Cardiac muscle cell (in vitro differentiated cells and primary cell): ENCODE data around the gene PLD2. TPM values are rescaled to one million over a fixed set of nuclear protein-coding genes. Genes with fewer than 3 reads are reported as not detected.
A peak's percentile ranks its signal among the peaks of the same experiment; 100 is the strongest.

Source experiments
- DNase-seq, 2 donors: peaks; one replicate each; pipeline versions ENCODE4 v3.0.0 to v3.0.0-alpha.2; 2010 to 2017; ENCODE audit warnings: low read depth in 1 of 2, low spot score in 1 of 2
- H3K27ac ChIP-seq: fragments of 200-600 bp; sonication (generic); 2 replicates; pipeline ENCODE4 v1.5.1; 2016
- H3K27me3 ChIP-seq: fragments of 200-600 bp; sonication (generic); 2 replicates; pipeline ENCODE4 v1.6.0; 2016; ENCODE audit warnings: control low read depth
- H3K36me3 ChIP-seq: fragments of 200-600 bp; sonication (generic); 2 replicates; pipeline ENCODE4 v1.5.1; 2016; ENCODE audit warnings: control low read depth
- H3K4me1 ChIP-seq: fragments of 200-600 bp; sonication (generic); 2 replicates; pipeline ENCODE4 v1.8.1; 2017; ENCODE audit warnings: low read depth, mild to moderate bottlenecking, mixed run types
- H3K4me3 ChIP-seq: fragments of 200-600 bp; sonication (generic); 2 replicates; pipeline ENCODE4 v1.5.1; 2016; ENCODE audit warnings: mild to moderate bottlenecking
- H3K9me3 ChIP-seq: fragments of 200-600 bp; sonication (generic); 2 replicates; pipeline ENCODE4 v1.5.1; 2017; ENCODE audit warnings: low read depth, mild to moderate bottlenecking, control low read depth
- polyA plus RNA-seq: library from polyadenylated mRNA; unstranded; fragments of >200 nt; fragmentation: Nextera tagmentation; extraction: Ambion mirVana; gene quantifications from 2 replicates; pipeline ENCODE4 v1.2.1, GENCODE V29; 2016
- total RNA-seq: library from RNA; depleted of rRNA; stranded (reverse); fragments of >200 nt; gene quantifications from 2 replicates; pipeline ENCODE4 v1.2.3, GENCODE V29; 2016
- TF ChIP-seq, protein P1 (sequence below): IDR thresholded peaks from 2 replicates; pipeline ENCODE4 v1.5.1; 2012; ENCODE audit warnings: low read depth, mild to moderate bottlenecking, low read length

The PLD2 gene
- total and polyA plus RNA-seq, 2 experiments from 2014 or later = 15.0 to 16.8 TPM

DNA sequence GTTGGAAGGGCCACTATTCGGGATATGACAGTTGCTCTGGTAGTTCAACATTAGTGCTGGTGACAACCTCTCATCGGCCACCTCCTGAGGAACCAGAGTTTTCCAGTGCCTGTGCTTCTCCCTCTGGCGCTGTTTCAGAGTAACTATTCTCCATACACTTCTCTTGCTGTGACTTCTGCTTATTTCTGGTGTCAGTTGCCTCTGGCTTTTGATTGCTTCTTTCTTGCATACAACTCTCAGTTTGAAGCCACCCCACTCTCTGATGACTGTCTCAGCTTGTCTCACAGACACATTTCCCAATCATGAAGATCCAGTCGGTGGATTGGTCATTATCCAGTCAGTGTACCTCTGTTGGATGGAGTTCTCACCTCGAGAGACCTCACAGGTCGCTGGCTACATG, 38.7 kb upstream of the PLD2 start:
- TF ChIP-seq, protein P1, sequence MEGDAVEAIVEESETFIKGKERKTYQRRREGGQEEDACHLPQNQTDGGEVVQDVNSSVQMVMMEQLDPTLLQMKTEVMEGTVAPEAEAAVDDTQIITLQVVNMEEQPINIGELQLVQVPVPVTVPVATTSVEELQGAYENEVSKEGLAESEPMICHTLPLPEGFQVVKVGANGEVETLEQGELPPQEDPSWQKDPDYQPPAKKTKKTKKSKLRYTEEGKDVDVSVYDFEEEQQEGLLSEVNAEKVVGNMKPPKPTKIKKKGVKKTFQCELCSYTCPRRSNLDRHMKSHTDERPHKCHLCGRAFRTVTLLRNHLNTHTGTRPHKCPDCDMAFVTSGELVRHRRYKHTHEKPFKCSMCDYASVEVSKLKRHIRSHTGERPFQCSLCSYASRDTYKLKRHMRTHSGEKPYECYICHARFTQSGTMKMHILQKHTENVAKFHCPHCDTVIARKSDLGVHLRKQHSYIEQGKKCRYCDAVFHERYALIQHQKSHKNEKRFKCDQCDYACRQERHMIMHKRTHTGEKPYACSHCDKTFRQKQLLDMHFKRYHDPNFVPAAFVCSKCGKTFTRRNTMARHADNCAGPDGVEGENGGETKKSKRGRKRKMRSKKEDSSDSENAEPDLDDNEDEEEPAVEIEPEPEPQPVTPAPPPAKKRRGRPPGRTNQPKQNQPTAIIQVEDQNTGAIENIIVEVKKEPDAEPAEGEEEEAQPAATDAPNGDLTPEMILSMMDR = no peak
- Histone ChIP-seq H3K36me3 (no peaks in the 10 kb centered on the region), H3K27ac (no peak overlapping the region), H3K4me3 (no peak overlapping the region), H3K9me3 (no peaks in the 10 kb centered on the region), H3K4me1 (no peaks in the 10 kb centered on the region), H3K27me3 (no peaks in the 10 kb centered on the region)
- DNase-seq = no peak

DNA sequence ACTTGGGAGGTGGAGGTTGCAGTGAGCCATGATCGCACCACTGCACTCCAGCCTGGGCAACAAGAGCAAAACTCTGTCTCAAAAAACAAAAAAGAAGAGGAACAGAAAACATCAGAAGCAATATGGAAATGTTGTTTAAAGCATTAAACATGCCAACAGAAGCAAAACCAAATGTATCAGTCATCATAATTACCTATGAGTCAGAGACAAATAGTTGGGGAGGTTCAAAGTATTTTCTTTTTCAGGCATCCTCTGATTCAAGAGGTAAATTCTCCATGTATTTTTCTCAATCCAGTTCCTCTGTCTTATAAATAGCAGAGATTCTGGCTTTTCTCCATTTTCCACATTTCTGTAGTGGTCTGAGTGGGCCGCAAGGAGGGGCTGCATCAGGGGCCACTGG, 37.3 kb upstream of the PLD2 start:
- H3K27ac ChIP-seq = no peak overlapping the region
- no peaks in the 10 kb centered on the region for H3K36me3 ChIP-seq
- H3K4me3 ChIP-seq = no peak overlapping the region
- H3K4me1 ChIP-seq = no peaks in the 10 kb centered on the region
- H3K9me3 ChIP-seq = no peaks in the 10 kb centered on the region
- DNase-seq = no peak
- TF ChIP-seq, protein P1 = no peak
- H3K27me3 ChIP-seq = no peaks in the 10 kb centered on the region

DNA sequence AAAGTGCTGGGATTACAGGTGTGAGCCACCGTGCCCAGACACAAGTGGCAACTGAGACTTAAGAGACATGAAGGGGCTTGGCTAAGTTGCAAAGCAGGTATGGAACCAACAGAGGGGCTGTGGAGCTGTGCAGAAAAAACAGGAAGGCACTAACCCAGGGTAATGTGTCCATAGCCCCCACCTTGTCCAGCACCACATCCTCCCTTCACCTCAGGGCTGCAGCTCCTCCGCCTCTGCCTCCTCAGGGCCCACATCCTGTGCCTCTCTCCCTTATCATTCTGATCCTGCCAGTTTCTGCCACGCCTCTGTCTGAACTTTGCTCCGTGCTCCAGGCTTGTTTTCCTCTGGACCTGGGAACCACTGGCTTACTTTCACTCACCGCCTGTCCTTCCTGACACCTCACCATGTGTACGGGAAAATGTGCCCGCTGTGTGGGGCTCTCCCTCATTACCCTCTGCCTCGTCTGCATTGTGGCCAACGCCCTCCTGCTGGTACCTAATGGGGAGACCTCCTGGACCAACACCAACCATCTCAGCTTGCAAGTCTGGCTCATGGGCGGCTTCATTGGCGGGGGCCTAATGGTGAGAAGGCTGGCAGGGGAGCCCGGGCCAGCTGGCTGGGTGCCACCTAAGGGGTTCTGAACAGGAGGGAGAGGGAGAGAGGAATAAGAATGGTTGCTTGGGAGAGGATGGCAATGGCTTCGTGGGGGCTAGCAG, 35.3 kb upstream of the PLD2 start, which contains the start of gene TM4SF5:
Gene TM4SF5, plus strand, starts transcription at position 368 of the 716 bp plus-strand sequence. Its CDS starts 37 bp downstream, at position 405.
- Histone ChIP-seq H3K4me3 (no peak within 1 kb of the TSS), H3K27me3 (no peaks in the 10 kb centered on the region), H3K36me3 (no peaks in the 10 kb centered on the region), H3K4me1 (no peaks in the 10 kb centered on the region), H3K9me3 (no peaks in the 10 kb centered on the region), H3K27ac (no peak within 1 kb of the TSS)
- TF ChIP-seq, protein P1 = no peak
- DNase-seq = no peak

DNA sequence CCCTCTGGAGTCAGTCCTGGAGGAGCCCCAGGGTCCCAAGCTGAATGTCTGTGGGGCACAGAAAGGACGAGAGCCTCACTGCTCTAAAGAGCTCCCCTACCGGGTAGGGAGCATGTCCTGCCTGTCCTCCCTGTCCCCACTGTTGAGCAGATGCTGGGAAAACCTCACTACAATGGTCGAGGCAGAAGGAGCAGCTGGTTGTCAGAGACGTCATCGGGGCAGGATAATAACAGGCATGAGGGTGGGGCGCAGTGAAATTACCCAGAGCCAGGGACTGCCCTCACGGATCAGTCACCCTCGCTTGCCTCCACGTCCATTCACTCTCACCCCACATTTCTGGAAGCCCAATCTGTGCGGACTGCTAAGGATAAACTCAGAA, 34.7 kb upstream of the PLD2 start:
- Histone ChIP-seq H3K27ac (no peak overlapping the region), H3K9me3 (no peaks in the 10 kb centered on the region), H3K27me3 (no peaks in the 10 kb centered on the region), H3K4me1 (no peaks in the 10 kb centered on the region), H3K4me3 (no peak overlapping the region), H3K36me3 (no peaks in the 10 kb centered on the region)
- DNase-seq = no peak
- TF ChIP-seq, protein P1 = no peak

DNA sequence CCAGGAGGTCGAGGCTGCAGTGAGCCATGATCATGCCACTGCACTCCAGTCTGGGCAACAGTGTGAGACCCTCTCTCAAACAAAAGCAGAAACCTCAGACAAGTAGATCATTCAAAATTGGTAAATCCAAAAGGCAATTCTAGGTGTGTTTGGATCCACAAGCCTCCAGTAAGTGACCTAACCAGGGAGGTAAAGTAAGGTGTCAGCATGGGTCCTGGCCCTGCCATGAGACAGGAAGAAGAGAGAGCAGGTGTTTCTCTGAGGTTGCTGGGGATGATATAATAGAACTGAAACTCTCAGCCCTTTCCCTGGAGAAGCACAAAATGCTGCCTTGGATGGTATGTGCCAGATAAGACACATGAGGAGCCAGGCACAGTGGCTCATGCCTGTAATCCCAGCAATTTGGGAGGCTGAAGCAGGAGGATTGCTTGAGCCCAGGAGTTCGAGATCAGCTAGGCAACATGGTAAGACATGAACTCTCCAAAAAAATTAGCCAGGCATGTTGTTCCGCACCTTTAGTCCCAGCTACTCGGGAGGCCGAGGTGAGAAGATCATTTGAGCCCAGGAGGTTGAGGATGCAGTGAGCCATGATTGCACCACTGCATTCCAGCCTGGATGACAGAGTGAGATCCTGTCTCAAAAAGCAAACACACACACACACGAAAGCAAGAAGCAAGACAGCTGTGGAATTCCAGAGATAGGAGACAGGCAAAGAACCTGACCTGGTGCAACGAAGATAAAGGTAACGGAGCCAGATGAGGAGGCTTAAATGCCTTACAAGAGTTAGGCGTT, 28.8 kb upstream of the PLD2 start:
- no peak overlapping the region for H3K4me3 ChIP-seq
- H3K4me1 ChIP-seq = no peaks in the 10 kb centered on the region
- no peaks in the 10 kb centered on the region for H3K9me3 ChIP-seq
- H3K36me3 ChIP-seq = no peaks in the 10 kb centered on the region
- H3K27ac ChIP-seq = no peak overlapping the region
- peak in 1 of 2 donors; percentile 27 for DNase-seq
- H3K27me3 ChIP-seq = peaks cover 9% of the 10 kb centered on the region
- TF ChIP-seq, protein P1 = no peak
